Hematopoietic multipotent progenitor cell treated with erythropoietin and hydrocortisone succinate and interleukin-3 and kit ligand, for 4 days (in vitro differentiated cells): ENCODE data around the gene PSMD8.
"Not testable (repeated sequence)": the region's sequence is repeated elsewhere in the genome, so short reads cannot be mapped to it uniquely, and the experiment has no call there.

ENCODE experiments used
- DNase-seq: peaks from one replicate; pipeline ENCODE4 v3.0.0-alpha.2; 2015

PSMD8 gene

DNA sequence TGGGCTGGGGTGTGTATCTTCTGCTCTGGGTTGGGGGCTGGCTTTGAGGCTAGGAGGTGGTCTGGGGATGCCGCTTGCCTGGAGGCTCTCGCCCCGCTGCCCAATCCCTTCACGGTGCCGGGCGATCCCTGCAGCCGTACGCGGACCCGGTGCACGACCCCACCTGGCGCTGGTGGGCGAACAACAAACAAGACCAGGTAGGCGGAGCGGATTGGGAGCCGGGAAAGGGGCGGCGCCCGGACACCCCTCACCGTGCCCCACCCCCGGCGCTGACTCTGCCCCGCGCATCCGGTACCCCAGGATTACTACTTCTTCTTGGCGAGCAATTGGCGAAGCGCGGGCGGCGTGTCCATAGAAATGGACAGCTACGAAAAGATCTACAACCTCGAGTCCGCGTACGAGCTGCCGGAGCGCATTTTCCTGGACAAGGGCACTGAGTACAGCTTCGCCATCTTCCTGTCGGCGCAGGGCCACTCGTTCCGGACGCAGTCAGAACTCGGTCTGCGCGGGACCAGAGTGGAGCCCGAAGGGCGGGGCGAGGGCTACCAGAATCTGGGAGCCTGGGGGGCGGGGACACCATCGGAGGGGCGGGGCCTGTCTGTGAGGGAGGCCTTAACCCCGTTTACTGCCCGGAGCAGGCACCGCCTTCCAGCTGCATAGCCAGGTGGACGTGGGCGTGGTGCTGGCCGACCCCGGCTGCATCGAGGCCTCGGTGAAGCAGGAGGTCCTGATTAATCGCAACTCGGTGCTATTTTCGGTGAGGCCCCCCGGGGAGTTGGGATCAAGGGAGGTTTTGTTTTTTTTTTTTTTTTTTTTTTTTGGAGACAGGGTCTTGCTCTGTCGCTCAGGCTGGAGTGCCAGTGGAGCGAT lies 12.1 kb upstream of the PSMD8 start:
- peak; percentile 88 for DNase-seq

GRCh38 chr19:38362946-38363688 lies 11.3 kb upstream of the PSMD8 start:
- not testable (repeated sequence) for DNase-seq

- DNase-seq = no peak
Measured at GRCh38 chr19:38367041-38367440, 7.3 kb upstream of the PSMD8 start.

DNA sequence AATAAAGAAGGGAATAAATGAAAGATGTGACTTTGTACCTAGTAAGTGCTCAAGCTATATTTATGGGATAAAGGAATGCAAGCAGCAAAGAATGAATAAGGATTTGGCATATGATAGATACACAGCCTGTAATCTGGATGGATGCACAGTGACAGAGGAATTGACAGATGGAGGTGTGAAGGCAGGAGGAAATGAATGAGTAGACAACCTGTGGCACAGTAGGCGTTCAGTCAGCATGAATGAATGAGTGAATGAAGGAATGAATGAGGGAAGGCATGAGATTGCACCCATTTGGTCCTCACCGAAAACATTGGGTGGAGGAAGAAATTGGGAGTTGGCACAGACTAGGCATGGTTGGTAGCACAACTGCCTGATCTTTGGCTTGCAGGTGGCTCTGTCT lies 4.8 kb upstream of the PSMD8 start:
- no peak for DNase-seq

DNA sequence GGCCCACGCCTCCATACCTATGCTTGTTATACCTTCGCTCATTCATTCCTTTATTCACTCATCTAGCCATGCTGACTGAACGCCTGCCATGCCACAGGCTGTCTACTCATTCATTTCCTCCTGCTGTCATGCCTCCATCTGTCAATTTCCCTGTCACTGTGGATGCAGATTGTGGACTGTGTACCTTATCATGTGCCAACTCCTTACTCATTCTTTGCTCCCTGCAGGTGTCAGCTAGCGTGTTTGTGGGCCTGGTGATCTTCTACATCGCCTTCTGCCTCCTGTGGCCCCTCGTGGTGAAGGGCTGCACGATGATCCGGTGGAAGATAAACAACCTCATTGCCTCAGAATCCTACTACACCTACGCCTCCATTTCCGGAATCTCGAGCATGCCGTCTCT lies 4.1 kb upstream of the PSMD8 start:
- DNase-seq = no peak

DNA sequence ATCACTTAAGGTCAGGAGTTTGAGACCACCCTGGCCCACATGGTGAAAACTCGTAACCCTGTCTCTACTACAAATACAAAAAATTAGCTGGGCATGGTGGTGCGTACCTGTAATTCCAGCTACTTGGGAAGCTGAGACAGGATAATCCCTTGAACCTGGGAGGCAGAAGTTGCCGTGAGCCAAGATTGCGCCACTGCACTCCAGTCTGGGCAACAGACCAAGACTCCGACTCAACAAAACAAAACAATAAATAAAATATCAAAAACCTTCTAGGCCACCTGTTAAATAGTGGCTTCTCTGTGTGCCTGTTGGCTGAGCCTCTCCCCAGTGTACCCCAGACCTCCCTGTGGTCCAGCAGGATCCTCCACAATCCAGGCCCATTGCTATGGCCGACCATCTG lies 3.3 kb upstream of the PSMD8 start:
- no peak for DNase-seq

DNA sequence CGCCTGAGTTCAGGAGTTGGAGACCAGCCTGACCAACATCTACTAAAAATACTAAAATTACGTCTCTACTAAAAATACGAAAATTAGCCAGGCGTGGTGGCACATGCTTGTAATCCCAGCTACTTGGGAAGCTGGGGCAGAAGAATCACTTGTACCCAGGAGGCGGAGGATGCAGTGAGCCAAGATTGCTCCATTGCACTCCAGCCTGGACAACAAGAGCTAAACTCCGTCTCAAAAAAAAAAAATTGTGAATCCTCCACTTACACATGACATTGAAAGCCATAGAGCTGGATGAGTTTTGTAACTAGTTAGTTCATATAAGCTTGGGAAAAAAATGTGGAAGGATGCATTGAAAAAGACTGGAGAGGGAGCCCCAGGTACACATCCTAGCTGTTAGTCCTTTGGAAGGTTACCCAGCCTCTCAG lies 452 bp upstream of the PSMD8 start:
- no peak for DNase-seq

- DNase-seq = peak; percentile 56
Measured at GRCh38 chr19:38375098-38375493, 725 bp downstream of the PSMD8 start.

DNA sequence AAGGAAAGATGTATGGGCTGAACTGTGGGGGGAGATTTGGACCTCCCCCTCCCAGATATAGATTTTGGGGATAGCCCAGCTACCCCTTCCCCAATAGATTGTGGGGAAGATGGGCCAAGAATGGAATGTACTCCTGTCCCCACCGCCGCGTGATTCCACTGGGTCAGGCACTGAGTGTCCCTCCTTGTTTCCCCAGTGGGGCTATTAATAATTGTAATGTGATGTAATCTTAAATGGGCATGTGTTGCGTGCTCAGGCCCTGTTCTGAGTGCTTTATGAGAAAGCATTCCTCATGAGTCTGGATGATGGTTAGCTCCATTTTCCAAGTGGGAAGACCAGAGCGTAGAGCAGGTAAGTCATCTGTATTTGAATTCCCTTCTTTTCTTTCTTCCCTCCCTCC lies 1.4 kb downstream of the PSMD8 start:
- DNase-seq = no peak

- DNase-seq = no peak
Measured at GRCh38 chr19:38376576-38376975, 2.2 kb downstream of the PSMD8 start.

DNA sequence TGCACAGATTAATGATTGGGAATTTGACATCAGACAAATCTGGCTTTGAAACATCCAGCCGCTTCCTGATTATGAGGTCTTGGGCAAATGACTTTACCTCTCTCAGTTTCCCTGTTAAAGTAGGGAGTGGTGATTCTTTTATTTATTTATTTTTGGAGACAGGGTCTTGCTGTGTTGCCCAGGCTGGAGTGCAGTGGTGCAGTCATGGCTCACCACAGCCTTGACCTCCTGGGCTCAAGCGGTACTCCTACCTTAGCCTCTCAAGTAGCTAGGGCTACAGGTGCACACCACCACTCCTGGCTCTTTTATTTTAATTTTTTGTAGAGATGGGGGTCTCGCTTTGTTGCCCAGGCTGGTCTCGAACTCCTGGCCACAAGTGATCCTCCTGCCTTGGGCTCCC lies 2.7 kb downstream of the PSMD8 start:
- DNase-seq = no peak

DNA sequence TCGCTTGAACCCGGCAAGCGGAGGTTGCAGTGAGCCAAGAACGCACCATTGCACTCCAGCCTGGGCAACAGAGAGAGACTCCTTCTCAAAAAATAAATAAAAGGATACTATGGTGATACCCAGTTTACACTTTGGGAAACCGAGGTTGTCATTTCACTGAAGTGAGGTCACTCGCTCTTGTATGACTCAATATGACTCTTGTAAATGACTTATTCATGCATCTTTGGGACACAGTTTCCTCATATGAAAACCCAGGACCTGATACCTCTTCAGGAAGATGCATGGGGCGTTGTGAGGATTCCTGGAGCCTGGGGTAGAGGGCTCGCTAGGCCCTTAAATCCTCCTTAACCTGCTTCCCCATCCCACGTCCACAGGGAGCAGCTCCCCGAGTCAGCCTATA lies 4.5 kb downstream of the PSMD8 start:
- DNase-seq = no peak

DNA sequence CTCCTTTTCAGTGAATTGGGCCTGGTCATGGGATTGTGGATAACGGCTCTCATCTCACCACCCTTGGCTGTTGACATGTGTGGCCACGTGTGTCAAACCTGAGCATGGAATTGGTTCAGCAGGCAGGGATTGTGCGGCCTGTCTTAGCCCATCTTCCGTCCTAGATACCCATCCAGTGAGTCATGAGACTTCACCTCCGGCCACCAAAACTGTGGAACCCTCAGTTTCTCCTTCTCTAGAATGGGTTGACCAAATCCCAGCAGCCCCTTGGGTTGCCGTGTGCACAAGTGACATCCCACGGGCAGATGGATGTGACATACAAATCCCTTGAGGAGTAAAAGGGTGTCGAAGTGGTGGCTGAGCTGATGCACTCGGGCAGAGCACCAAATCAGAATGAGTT lies 6.8 kb downstream of the PSMD8 start:
- no peak for DNase-seq

- DNase-seq = no peak
Measured at GRCh38 chr19:38383184-38383583, 8.8 kb downstream of the PSMD8 start.

GRCh38 chr19:38383743-38384142 lies 9.4 kb downstream of the PSMD8 start:
- DNase-seq = no peak

DNA sequence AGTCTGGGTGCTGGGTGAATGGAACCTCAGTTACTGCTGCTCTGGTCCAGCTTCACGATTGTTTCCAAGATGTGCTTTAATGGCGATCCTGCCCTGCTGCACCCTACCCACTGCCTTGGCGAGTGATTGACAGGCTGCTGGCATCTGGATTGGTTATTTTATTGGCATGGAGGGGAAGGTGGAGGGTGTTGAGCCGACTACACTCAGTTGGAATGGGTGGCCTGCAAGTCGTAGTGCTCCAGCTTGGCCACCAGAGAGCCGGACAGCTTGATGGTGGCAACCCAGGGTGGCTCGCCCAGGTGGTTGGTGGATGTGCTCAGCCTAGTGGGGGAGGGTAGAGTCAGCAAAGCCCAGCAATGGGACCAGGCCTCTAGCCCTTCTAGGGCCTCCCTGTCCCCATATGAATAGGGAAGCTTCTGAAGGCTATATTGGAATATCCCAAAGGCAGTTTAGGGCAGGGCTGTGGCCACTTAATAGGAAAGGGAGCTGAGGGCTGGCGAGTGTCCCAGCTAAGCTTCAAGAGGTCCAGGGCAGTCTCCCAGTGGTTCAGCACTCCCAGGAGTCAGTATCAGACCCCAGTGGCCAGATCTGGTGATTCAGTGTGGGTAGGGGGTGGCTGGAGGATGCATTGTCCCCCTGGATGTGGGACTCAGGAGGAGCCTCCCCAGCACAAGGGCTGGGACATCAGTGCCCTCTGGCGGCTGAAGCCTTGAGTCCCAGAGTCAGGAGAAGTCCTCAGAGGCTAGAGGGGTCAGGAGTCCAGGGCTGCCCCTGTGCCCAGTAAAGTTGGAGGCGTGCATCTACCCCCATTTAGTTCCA lies 10.0 kb downstream of the PSMD8 start:
- peak; percentile 43 for DNase-seq

- no peak for DNase-seq
Measured at GRCh38 chr19:38385057-38385803, 10.9 kb downstream of the PSMD8 start.

GRCh38 chr19:38385804-38386257 lies 11.5 kb downstream of the PSMD8 start:
- peak; percentile 64 for DNase-seq

- DNase-seq = peak; percentile 33
Measured at GRCh38 chr19:38386300-38386970, 12.1 kb downstream of the PSMD8 start.

- DNase-seq = peak; percentile 62
Measured at GRCh38 chr19:38386971-38387549, 12.7 kb downstream of the PSMD8 start.

DNA sequence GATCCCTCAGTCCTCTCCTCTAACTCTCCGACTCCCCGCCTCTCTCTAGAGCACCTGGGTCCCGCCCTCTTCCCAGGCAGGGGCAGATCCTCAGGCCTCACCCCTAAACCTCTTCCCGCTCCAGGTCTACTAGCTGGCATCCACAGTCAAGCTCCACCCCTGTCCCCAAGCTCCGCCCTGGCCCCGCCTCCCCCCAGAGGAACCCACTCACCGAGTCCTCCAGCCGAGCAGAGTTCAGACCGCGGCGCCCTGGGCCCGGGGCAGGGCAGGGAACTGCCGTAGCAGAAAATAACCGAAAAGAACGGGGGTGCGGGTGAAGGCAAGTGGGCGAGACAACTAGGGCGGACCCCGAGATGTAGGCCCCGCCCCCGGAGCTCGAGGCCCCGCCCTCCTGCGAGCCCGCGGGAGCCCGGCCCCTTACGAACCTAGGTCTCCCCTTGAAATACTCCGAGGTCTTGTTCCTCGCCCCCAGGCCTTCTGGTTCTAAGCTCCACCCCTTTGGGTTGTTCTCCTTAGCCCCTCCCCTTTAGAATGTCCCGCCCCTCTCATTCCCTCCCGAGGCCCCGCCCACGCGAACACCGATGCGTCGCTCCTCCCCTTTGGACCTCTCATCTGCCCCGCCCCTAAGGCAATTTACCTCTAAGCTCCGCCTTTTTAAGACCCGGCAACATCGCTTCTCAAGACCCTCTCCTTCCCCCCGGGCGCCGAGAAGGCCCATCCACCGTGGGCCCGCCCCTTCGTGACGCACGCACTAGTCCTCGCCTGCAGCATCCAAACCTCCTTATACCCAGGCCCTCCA lies 13.4 kb downstream of the PSMD8 start, which contains the start of gene GGN:
TSS of gene GGN (minus strand) at position 485 of the 799 bp plus-strand sequence. CDS start 773 bp downstream, outside the sequence.
- peak; percentile 84 for DNase-seq
